GM20000 (cell line): ENCODE results near the gene PAX8.
"Not testable (repeated sequence)": the region's sequence is repeated elsewhere in the genome, so short reads cannot be mapped to it uniquely, and the experiment has no call there.

Experiments
- DNase-seq: peaks from one replicate; pipeline ENCODE4 v3.0.0; 2012; ENCODE audit warnings: low spot score
- TF ChIP-seq, protein P1 (sequence below): IDR thresholded peaks from 2 replicates; pipeline ENCODE4 v1.5.1; 2012; ENCODE audit warnings: mild to moderate bottlenecking, control low read depth; ENCODE audit errors: extremely low read depth, missing control alignments

Gene PAX8

DNA sequence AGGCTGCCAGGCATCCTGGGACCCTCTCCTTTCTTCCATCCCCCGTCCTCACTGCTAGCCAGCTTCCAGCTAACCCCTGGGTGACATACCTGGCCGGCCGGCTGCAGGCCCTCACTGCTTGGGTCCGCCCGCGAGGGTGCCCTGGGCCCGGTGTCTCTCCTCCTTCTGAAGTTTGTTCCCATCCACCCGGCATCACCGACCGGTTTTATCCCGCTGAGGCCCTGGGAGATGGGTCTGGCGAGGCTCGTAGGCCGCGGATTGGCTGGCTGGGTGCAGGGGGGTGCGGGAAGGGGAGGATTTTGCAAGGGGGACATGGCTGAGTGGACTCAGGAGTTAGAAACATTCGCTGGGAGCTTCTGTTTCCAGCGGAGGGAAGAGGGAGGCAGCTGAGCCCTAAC, at the start of gene PAX8:
Gene PAX8 (minus strand): TSS at position 180 of the 398 bp plus-strand sequence. CDS start 527 bp downstream, outside the sequence.
- DNase-seq, result no peak
- TF ChIP-seq, protein P1, sequence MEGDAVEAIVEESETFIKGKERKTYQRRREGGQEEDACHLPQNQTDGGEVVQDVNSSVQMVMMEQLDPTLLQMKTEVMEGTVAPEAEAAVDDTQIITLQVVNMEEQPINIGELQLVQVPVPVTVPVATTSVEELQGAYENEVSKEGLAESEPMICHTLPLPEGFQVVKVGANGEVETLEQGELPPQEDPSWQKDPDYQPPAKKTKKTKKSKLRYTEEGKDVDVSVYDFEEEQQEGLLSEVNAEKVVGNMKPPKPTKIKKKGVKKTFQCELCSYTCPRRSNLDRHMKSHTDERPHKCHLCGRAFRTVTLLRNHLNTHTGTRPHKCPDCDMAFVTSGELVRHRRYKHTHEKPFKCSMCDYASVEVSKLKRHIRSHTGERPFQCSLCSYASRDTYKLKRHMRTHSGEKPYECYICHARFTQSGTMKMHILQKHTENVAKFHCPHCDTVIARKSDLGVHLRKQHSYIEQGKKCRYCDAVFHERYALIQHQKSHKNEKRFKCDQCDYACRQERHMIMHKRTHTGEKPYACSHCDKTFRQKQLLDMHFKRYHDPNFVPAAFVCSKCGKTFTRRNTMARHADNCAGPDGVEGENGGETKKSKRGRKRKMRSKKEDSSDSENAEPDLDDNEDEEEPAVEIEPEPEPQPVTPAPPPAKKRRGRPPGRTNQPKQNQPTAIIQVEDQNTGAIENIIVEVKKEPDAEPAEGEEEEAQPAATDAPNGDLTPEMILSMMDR, result no peak

DNA sequence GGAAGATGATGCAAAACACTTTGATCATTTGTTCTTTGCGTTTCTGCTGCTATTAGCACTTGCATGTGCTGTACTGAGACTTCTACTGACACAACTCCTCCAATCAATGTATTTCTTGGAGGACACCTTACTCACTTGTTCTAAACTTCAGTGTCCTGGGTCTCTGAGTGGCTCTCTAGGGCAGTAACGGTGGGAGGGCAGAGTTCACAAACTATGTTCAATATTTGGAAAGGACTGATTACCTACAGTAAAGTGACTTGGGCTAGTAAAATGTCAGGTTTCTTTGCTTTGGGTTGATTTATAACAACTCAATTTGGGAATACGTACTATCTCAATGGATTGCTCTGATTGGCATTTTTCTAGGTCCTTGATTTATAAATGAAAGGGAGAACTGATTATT, 49.3 kb upstream of the PAX8 start:
- no peak for DNase-seq
- TF ChIP-seq, protein P1, result no peak

DNA sequence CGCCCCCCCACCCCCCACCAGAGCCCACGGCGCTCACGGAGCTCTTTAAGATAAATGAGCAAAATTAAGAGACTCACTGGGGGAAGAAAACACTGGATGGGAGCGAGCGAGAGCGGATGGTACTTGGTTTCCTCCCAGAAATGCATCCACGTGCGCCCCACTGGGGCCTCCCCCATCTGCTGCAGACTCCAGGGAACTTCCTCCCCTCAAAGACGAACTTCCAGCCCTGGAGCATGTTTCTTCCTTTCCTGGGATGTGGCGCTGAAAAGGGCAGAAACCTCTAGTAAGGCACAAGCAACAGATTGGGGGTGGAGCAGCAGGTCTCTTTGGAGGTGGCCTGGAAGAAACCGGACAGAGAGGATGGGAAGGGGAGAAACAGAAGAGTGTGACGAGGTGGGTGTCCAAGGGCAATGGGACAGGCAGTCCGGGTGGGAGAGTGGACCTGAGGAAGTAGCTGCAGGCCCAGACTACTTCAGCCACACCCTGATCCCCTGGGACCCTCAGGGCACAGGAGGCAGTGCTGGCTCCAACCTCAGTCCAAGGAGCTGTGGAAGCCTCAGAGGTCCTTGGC, 46.5 kb upstream of the PAX8 start:
- DNase-seq, result not testable (repeated sequence)

DNA sequence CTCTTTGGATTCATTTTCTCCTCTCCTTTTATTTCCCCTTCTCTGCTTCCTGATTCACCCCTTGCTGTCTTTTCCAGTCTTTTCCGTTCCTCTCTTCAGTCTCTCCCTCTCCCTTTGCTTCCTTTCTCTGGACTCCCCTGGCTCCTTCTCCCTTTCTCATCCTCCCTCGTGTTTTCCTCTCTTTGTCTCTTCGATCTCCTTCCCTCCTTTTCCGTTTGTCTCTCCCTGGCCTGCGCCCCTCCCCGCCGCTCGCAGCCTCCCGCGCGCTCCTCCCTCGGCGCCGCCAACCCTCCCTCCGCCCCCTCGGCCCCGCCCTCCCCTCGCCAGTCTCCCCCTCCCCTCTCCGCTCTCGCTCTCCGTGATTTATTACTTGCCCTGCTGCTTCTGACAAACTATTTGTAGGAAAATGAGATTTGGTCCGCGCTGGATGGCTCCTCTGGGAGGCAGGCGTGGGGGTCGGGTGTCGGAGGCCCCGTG, 46.0 kb upstream of the PAX8 start:
- peak; percentile 67 for DNase-seq
- TF ChIP-seq, protein P1, result no peak

DNA sequence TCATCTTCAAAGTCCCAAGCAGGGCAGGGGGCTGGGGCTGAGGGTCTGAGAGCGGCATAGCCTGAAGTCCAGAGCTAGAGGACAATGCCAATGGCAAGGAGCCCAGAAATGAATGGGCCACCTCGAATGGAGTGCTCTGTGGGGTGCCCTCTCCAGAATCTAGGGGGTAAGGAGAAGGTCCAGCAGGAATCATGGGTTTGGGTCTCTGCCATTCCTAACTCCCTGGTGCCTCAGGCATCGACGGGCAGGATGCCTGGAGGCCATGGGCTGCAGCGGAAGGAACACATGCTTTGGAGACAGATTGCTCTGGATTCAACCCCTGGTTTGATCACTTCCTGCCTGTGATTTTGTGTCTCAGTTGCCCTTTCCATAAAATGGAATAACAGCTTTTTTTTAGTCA, 44.4 kb upstream of the PAX8 start:
- not testable (repeated sequence) for DNase-seq

DNA sequence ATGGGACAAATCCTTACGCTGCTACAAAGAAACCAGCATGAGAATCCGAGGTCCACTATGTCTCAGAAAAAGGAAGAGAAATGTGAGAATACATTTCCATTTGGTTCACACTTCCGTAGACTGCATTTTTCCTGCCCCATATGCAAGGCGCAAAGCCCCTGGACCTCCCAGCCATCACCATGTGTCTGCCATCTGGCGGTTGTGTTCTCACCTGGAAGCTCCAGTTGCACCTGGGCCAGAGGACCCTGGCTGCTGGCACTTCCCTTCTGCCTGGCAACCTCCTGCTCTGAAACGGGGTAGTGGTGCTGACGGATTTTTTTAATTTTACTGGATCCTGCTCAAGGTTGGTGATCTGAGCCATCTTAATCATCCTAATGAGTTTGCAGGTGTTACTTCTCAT, 41.4 kb upstream of the PAX8 start:
- not testable (repeated sequence) for DNase-seq

DNA sequence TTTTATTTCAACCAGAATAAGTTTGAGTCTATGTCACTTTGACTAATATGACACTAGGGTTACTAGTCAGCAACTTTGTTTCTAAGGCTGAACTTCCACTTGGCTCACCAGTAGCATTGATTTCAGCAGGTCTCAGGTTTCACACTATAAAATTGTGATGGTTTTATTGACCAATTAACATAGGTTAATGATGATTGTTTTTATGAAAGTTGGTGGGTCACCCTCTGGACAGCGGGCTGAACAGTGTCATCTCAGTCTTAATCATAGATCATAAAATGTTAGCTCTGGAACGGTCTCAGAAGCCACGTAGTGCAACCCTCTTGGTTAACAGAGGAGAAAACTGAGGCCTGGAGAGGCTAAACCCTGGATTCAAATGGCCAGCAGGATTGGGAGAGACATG, 40.2 kb upstream of the PAX8 start:
- DNase-seq, result not testable (repeated sequence)

DNA sequence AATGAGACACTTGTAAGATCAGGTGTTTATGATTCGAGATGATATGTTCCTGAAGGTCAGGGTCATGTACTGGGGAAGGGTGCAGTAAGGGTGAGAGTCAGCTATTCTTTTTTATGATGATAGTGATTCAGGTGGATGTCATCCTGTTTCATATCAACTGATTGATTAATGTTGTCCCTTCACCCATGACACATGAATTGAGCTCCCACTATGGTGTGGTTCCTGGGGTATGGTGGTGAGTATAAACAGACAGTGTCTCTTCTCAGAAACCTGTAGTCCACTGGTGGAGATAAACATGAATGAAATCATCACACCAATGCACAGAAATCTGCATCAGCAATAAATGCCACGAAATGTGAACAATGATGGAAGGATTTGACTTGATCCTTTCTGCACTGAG, 37.4 kb upstream of the PAX8 start:
- DNase-seq, result no peak
- TF ChIP-seq, protein P1, result no peak

DNA sequence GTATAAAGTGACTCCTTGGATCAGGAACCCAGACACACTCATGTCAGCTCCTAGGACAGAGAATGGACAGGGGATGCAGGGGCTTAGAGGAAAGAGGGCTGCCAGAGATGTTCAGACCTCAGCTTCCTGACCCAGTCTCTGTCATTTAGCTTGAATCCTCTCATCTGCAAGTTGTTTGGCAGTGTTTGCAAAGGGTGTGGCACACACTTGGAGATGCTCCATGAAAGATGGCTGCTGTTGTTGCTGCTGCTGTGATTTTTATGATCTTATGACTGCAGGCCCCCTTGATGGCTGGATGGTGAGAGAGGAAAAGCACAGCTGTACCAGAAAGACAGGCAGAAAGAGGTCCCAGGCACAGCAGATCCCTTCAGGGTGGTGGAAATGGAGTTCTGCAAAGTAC, 35.9 kb upstream of the PAX8 start:
- DNase-seq, result not testable (repeated sequence)

DNA sequence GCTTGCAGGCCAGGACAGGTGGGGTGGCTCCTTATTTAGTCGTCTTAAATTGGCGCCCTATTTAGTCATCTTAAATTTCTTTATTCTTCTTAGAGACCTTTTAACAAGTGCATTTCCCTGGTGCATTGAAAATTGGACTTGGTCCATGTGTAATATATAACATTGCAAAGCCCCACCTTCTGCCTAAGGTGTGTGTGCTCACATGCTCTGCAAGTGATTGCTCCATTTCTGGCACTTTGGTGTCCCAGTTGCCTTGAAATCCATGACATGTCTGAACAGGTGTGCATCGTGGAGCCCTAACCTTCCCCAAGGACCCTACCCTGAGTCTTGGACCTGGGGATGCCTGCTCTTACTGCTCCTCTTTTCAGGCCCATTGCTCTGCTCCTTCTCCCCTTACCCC, 35.5 kb upstream of the PAX8 start:
- not testable (repeated sequence) for DNase-seq

DNA sequence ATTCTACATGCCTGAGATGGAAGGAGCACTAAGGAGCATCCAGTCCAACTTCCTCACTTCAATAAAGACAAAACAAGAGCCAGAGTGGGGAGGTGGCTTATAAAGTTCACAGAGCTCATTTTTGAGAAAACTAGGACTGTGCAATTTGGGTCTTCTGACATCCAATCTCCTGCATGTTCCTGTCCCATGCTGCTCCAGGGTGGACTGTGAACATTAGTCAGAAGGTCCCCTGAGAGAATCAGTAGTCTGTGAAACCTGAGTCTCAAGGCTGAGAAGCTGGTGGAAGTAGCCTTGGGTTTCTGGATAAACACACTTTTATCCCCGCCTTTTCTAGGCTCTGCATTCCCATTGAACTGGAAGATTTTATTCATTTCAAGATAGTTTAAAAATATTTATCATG, 33.1 kb upstream of the PAX8 start:
- not testable (repeated sequence) for DNase-seq

DNA sequence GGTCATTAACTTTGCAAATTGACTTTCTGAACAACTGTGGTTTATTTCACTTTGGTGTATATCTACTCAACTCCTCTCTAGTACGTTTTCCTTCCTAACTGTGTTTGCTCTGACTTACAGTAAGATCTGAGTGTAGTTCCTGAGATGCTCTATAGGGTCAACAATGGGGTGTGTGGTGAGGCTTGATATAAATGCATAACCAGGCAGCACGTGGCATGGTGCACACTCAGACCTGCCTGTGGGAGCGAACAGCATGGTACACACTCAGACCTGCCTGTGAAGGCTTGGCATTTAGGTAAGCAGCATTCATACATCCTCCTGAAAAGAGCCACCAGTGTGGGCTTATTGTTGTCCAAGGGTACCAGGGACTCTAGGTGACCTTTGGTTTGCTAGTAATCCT, 32.5 kb upstream of the PAX8 start:
- DNase-seq, result not testable (repeated sequence)
